Stimulated activated CD4-positive, alpha-beta T cell treated with anti-CD3 and anti-CD28 coated beads, Interleukin-12 subunit alpha, Interleukin-12 subunit beta, amount 100 ng/mL, for 4 hours (primary cell): ENCODE data around the gene REXO4.
"Not testable (repeated sequence)": the region's sequence is repeated elsewhere in the genome, so short reads cannot be mapped to it uniquely, and the experiment has no call there.

Experiments
- DNase-seq: peaks from one replicate; pipeline ENCODE4 v3.0.0-alpha.2; 2020

Gene REXO4

DNA sequence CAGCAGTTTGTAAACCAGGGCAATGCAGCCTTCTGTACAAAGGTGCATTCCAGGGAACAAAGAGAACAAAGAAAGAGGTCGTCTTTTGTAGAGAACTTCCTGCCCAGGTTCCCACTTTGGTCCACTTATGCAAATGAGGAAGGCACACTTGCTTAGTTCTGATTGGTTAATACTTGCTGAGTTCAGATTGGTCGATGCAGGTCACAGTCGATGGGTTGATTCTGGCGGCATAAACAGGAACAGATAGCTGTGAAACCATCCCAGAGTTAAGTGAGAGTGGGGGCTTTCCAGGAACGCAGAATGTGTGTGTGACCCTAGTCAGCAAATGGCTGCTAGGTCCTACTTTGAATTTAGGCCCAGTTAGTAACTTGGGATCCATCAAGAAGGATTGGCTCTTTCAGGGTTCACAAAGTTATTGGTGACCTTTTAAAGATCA, 2.6 kb upstream of the REXO4 start:
- no peak for DNase-seq

DNA sequence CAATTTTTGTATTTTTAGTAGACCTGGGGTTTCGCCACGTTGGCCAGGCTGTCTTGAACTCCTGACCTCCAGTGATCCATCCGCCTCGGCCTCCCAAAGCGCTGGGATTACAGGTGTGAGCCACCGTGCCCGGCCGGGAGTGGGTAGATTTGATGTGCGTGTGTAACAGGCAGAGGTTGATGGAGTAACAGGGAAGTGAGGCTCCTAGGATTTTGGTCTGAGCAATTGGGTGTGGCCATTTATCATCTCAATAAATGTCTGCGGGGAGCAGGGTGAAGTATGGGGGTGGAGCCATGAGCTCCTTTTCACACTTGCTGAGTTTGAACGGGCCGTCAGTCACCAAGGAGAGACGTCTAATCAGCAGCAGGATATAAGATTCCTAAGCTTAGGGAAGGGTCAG, 1.2 kb upstream of the REXO4 start:
- DNase-seq: no peak

DNA sequence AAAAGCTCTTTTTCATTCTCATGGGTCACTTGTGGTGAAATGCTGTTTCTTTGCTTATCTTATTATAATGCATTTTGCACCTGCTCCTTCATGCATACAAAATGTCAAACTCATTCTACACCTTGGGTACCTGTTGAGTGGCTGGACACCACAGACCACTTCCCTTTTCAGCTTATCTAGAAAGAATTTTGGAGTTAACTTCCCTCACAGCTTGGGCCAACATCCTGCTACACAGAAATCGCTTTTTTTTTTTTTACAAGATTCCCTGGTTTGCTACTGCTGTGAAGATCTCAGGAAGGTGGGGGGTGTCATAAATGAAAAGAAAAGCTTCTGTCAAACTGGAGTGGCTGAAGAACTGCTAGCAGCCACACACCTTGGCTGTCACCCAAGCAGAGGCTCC, 2.6 kb downstream of the REXO4 start:
- DNase-seq: no peak

DNA sequence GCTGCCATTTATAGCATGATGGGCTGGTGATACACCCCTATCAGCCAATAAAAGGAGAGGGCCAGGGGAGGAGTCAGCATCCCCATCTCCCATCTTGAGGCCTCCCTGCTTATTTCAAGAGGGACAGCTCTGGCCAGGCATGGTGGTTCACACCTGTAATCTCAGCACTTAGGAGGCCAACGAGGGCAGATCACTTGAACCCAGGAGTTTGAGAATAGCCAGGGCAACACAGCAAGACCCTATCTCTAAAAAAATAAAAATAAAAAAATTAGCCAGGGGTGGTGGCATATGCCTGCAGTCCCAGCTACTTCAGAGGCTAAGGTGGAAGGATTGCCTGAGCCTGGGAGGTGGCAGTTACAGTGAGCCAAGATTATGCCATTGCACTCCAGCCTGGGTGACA, 9.8 kb downstream of the REXO4 start:
- no peak for DNase-seq

DNA sequence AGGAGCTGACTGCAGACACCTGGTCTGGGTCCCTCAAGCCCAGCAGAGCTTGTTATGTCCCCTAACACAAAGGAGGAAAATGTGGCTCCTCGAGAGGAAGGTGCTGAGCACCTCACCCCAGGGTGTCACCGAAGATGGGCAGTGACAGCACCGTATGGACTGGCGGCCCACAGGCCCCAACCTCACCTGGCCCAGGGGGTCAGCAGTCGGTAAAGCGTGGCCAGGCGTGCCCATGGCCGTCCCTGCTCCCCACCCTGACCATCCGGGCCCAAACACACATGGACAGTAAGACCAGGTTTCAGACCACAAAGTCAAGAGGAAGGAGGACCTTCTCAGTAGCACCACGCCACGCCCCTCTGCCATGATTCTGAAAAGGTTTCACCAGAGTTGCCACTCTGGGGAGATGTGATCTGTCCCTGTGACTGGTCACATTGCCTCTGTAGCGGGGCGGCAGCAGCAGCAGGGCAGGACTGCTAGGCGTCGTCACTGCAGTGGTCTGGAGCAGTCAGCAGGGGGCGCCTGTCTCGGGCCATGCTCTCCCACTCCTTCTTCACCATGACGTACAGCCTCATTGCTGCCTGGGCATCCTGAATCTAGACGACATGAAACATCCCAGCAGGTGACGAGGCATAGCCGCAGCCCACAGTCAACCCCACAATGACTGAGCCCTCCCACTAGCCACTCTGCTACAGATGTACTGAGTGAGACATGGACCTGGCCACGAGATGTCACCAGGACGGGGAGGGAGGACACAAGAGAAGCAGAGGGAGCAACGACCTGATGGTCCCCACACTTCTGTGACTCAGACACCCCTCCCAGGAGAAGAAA, 11.1 kb downstream of the REXO4 start:
- peak; percentile 79 for DNase-seq

DNA sequence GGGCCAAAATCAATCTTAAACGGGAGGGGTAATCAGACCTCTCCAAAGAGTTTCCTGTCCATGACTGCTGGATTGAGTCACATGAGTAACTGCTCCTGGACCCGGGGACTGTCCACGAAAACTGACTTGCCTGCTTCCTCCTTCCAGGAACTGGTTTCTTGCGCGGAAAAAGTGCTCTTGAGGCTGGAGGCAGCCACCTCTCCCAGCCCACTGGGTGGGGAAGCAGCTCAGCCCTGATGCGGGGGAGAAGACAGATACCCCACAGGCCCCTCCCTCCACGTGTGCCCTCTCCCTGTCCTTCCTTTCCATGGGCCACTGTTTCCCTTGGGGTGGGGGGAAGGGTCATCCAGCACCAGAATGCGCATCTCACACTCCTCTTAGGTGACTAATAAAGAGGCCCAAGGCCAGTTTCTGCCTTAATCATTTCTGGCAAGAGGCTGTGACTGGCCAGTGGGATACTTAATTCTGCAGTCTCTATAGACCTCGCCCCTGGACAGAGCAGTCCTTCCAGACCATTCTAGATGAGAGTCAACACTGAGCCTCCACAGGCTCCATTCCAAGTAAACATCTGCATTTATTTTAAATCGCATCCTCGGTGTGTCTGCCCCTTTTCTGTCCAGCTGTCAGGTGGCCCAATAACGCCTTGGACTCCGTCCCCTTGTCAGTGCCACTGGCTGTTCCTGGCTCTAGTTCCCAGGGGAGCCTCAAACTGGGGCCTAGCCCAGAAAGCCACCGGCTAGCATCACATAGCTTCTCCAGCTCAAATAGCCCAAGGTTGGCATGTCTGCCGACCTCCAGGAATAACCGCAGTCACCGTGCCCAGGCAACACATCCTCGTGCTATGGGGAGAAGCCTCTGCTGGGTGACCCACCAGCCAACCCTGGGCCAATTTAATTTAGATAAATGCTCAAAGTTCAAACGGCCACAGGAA, 12.0 kb downstream of the REXO4 start:
- no peak for DNase-seq

DNA sequence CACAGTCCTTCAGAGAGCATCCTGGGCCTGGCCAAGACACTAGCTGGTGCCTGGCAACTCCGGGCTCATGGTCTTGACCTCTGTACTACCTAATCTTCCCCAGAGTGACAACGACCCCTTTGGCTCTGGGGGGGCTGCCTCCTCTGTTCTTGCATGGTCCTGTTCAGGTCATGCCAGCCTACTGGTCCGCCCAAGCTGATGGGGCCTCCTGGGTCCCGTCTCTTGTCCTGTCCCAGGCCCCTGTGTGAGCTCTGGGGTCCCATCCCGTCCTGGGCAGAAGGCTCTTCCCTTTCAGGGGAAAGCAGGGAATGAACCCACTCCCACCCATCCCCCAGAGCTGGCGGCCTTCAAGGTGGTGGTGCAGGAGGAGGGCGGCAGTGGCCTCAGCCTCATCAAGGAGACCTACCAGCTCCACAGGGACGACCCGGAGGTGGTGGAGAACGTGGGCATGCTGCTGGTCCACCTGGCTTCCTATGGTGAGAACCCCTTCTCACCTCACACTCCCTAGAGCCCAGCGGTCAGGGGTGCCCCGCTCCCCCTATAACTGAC, 13.3 kb downstream of the REXO4 start:
- no peak for DNase-seq

DNA sequence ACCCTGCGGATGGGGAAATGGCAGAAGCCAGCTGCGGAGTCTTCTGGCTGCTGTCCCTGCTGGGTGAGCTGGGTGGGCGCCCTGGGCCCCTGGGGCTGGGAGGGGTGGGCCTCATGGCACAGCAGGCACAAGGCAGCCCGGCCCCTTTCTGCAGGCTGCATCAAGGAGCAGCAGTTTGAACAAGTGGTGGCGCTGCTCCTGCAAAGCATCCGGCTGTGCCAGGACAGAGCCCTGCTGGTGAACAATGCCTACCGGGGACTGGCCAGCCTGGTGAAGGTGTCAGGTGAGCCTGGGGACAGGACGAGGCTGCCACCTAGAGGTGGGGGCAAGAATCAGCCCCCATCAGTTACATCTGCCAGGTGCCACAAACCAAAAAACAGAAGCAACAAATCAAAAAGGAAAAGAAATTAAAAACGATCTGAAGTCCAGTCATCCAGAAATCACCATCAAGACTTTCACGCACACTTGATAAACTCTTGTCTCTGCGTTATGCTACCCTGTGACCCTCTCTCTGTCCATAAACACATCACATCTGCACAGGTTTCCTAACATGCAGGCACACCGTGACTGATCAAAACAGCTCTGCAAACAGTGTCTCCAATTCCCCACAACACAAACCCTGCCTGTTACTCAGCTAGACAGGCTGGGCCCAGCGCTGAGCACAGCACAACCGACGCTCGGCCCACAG, 13.9 kb downstream of the REXO4 start:
- peak; percentile 56 for DNase-seq

DNA sequence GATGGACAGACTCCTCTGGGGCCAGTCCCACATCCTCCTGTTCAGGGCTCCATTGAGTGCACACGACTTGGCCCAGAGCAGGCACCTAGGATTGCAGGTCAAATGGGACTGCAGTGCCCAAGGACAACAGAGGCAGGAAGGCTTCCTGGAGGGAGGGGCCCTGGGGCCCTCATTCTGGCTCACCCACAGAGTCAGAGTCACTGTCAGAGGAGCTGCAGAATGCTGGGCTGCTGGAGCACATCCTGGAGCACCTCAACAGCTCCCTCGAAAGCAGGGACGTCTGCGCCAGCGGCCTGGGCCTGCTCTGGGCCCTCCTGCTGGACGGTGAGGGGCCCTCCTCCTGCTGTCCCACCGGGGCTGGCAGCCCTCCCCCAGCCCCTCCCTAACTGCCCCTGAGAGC, 15.1 kb downstream of the REXO4 start:
- no peak for DNase-seq

DNA sequence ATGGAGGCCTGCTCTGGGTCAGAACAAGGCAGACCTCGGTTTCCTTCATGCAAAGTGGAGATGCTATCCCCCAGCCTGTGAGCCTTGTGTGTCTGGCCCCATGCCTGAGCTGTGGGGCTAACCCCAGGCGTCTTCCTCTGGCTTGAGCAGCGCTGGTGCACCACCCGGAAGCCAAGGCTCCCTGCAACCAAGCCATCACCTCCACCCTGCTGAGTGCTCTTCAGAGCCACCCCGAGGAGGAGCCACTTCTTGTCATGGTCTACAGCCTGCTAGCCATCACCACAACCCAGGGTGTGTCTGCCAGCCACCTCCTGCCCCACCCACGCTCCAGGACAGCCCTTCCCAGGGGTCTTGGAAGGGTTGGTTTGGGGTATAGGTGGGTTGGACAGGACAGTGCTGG, 16.2 kb downstream of the REXO4 start:
- no peak for DNase-seq

DNA sequence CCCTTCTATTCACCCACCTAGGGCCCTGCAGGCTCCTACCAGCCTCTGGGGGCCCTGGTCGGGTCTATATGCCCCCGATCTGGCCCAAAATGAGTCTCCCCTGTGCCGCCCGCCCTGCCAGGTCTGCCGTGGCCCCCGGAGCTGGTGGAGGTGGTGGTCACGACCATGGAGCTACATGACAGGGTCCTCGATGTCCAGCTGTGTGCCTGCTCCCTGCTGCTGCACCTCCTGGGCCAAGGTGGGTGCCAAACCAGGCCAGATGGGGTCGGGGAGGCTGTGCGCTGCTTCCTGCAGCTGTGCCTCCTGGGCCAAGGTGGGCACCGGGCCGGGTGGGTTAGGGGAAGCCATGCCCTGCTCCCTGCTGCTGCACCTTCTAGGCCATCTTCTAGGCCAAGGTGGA, 17.5 kb downstream of the REXO4 start:
- DNase-seq: no peak

DNA sequence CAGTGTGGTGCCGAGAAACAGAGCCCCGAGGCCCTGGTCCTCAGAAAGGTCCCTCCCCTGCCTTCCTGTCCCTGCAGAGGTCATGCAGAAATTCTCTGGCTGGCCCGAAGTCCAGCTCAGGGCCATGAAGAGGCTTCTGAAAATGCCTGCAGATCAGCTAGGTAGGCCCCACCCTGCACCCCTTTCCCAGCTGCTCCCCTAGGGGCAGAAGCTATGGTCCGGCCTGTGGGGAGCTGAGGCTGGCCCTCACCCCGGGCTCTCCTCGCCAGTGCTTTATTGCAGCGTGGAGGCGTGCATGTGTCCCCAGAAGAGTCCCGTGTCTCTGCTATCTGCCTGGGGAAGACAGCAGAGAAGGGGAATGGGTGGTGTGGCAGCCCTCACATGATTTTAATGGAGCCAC, 19.9 kb downstream of the REXO4 start:
- DNase-seq: no peak

DNA sequence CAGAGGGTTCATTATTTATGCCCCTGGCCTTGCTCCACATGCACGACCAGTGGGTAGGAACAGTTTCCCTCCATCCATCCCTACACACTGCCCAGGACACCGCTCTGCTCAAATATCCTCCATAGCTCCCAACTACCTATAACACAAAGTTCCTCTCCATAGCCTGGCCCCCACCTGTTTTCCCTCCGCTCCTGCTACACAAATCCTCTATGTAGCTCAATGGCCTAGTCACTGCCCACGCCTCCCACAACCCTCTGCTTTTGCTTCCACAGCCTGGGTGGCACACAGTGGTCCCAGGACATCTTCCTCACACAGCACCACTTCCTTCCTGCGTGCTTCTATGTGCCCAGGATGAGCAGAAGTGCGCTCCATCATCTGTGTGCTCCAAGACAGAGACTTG, 20.4 kb downstream of the REXO4 start:
- no peak for DNase-seq

DNA sequence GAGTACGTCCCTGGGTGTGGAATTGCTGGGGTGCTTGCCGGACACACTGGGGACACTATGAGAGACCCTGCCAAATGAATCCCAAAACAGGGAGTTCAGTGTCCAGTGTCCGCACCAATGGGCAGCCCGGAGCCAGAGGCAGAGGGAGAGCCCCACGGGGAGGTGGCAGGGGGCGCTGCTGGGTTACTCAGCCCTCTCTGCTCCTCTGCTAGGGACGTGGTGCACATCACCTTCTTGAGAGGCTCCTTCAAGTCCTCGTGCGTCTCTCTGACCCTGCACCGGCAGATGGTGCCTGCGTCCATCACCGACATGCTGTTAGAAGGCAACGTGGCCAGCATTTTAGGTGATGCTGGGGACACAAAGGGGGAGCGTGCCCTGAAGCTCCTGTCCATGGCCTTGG, 20.9 kb downstream of the REXO4 start:
- DNase-seq: no peak

DNA sequence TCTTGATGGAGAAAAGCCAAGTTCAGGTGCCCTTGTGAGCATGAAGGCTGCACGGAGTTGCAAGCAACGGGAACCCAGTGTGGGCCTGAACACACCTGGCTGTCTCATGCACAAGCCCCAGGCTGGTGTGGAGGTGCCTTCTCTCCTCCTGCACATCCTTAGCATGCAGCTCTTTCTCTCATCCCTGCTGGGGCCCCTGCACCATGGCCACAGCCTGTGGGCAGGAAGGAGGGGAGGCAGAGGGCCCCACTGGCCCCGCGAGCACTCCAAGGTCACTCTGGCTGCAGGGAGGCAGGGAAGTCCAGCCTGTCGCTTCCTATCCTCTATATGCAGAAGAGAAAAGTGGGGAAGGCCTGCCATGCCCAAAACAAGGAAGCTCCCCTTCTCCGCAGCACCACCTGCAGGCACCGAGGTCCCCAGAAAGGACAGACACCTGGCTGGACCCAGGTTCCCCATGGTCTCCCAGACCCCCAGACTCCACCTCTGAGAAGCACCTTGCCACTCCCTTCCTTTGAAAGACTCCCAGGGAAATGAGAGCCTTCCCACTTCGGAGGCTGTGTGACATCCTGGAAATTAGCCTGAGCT, 23.0 kb downstream of the REXO4 start:
- DNase-seq: no peak

DNA sequence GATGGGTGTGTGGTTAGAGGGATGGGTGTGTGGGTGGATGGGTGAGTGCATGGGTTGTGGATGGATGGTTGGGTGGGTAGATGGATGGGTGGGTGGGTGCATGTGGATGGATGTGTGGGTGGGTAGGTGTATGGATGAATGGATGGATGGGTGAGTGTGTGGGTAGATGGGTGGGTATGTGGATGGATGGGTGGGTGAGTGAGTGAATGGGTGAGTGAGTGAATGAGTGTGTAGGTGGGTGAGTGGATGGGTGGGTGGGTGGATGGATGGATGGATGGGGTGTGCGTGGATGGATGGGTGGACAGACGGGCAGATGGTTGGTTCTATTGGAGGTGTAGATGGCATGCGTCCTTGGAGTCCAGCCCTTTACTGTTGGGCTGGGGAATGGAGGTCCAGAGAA, 24.4 kb downstream of the REXO4 start:
- no peak for DNase-seq

DNA sequence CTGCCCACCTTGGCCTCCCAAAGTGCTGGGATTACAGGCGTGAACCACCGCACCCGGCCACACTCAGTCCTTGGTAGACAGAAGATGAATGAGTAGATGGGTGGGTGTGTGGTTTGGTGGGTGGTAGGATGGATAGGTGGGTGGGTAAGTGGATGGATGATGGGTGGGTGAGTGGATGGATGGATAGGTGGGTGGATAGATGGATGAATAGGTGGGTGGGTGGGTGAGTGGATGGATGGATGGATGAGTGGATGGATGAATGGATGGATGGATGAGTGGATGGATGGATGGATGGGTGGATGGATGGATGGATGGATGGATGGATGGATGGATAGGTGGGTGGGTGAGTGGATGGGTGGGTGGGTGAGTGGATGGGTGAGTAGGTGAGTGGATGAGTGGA, 25.5 kb downstream of the REXO4 start:
- DNase-seq: not testable (repeated sequence)

DNA sequence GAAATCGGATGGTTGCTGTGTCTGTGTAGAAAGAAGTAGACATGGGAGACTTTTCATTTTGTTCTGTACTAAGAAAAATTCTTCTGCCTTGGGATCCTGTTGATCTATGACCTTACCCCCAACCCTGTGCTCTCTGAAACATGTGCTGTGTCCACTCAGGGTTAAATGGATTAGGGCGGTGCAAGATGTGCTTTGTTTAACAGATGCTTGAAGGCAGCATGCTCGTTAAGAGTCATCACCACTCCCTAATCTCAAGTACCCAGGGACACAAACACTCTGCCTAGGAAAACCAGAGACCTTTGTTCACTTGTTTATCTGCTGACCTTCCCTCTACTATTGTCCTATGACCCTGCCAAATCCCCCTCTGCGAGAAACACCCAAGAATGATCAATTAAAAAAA, 26.4 kb downstream of the REXO4 start:
- not testable (repeated sequence) for DNase-seq

DNA sequence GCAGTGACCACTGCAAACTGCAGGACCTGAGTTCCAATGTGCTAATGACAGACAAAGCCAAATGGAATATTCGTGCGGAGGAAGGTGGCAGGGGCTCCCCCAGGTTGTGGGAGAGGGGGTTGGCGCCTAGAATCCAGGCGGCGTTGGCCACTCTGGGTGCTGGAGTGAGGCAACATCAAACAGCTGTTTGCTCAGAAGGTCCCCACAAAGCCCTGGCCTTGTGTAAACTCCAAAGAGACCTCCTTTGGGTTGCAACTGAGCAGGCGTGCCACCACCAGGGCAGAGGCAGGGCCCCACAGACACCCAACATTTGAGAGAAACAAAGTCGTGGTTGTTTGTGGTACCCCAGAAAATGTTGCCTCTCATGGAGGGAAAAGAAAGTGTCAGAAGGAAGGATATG, 27.1 kb downstream of the REXO4 start:
- DNase-seq: no peak

DNA sequence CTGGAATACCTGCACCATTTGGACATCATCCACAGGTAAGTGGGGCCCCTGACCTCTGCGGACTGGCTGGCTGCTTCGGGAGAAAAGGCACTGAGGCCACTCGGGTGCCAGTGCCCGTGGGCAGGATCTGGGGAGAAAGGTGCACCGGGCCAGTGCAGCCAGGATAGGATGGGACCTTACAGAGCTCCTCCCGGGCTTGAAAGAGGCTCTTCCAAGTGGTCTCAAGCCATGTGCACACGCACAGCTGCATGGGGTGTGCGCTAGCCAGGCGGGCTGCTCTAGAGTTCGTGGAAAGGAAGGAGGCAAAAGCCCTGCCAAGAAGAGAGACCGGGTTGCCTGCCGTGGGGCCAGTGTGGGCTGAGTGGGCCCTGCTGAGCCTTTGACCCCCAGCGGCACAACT, 28.2 kb downstream of the REXO4 start:
- DNase-seq: no peak

DNA sequence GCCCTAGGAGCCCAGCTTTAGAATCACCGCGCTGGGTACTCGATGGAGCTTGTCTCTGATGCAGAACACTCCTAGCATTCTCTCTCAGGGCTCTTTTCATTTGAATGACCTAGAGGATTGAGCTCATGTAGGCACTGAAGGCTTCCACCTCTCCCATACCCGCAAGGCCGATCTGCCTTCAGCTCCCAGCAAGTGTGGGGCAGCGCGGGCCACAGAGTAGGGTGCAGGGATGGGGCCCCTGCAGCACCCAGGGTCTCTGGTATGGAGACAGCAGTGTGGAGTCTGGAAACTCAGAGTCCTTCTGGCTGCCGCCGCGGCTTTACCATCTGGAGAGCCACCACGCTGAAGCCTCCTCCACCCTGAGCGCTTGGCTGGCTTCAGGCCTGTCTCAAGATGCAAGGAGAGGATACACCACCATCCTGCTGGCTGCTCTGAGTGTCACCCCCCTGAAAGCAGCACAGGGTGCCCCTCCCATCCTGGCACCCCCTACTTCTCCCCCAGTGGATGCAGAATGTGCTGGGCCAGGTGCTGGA, 28.7 kb downstream of the REXO4 start:
- no peak for DNase-seq

DNA sequence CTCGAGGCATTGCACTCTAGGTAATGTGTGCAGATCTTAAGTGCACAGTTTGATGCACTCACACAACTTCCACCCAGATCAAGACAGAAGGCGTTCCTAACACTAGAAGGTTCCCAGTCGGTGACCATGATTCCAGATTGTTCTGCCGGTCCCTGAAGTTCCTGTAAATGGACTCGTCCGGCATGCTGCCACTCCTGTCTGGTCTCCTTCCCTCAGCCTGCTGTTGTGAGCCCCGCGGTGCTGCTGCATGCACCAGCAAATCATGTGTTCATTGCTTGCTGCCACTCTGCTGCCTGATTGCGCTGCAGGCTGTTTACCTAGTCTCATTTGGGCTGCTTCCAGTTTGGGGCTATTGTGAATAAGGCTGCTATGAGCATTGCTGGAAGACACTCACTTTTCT, 30.1 kb downstream of the REXO4 start:
- DNase-seq: no peak

DNA sequence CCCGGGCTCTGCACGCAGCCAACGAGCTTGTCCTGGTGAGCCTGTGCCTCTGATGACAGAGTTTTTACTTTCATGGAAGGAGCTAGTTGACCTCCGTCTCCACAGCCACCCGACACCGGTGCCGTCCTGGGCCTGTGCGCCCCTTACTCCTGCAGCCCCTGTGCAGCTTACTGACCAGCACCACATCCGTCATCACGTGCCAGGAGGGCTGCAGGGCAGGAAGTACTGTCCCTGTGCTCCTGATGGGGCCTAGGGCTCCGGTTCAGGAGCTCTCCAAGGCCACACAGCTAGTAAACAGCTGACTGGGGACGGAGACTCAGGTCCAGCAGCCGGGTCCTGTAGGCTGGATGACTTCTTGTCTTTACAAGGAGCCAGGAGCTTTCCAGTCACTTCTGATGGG, 31.5 kb downstream of the REXO4 start:
- no peak for DNase-seq
